ENCODE results near the gene ADGRG6.

- TF ChIP-seq CTCF (IDR thresholded peaks at IDR 0.05; ENCODE audit: low read length) (no peak), EZH2 (IDR thresholded peaks at IDR 0.05; ENCODE audit: borderline replicate concordance, low read length) (no peak)
These were observed 16.3 kb upstream of the ADGRG6 start for GRCh38 chr6:142285235-142286087.

Measured in OCI-LY1 (cell line).